ENCODE data around the gene DCAF6.

- no peak for TF ChIP-seq SP1 (IDR thresholded peaks at IDR 0.05)
- TF ChIP-seq SUZ12 (IDR thresholded peaks at IDR 0.05): no peak
- TF ChIP-seq FOXM1 (IDR thresholded peaks at IDR 0.05; ENCODE audit: borderline replicate concordance): no peak
- no peak for TF ChIP-seq ELF4 (IDR thresholded peaks at IDR 0.05)
Observed at GRCh38 chr1:167929725-167930124, 6.8 kb upstream of the DCAF6 start.

Measured in HEK293T (cell line).